IMR-90 (cell line): ENCODE data around the gene TELO2. TPM values are rescaled to one million over a fixed set of nuclear protein-coding genes. Genes with fewer than 3 reads are reported as not detected.

Experiments
- ATAC-seq: fragments of 200-7000 bp; cut with Tn5 transposase; 2 replicates; pipeline ENCODE4 v1.9.1; 2020; ENCODE audit warnings: low read depth, mild to moderate bottlenecking, moderate library complexity
- BruUV-seq: library from RNA; stranded (reverse); fragments of 400-500 nt; replicated peaks from 2 replicates; lab custom pipeline; 2021; lab: Mats Ljungman, UMichigan
- CTCF ChIA-PET: fragments of 300-600 bp; formaldehyde crosslinking; extraction: SDS; loops from one replicate; lab custom pipeline; 2021; ENCODE audit warnings: antibody characterized with exemption; lab: Yijun Ruan, JAX
- POLR2A ChIA-PET: fragments of 300-600 bp; sonication (Branson Sonifier 250); formaldehyde crosslinking; loops from one replicate; lab custom pipeline; 2022; ENCODE audit warnings: antibody characterized with exemption; ENCODE audit not compliant: unreplicated experiment; lab: Charles Lee
- DNase-seq: peaks from one replicate; pipeline ENCODE4 v3.0.0; 2013
- H2AFZ ChIP-seq: replicated peaks from 2 replicates; pipeline ENCODE3; 2013; ENCODE audit warnings: low read length, mild to moderate bottlenecking; ENCODE audit not compliant: poor library complexity
- H2AK5ac ChIP-seq: 2 replicates; pipeline ENCODE4 v1.6.1; 2013; ENCODE audit warnings: low read depth, low read length, inconsistent platforms
- H2AK9ac ChIP-seq: replicated peaks from 2 replicates; pipeline ENCODE3; 2013; ENCODE audit warnings: mild to moderate bottlenecking, low read depth, low read length, moderate library complexity; ENCODE audit not compliant: poor library complexity
- H2BK120ac ChIP-seq: 2 replicates; pipeline ENCODE4 v1.6.1; 2013; ENCODE audit warnings: low read depth, low read length, inconsistent platforms
- H2BK15ac ChIP-seq: 3 replicates; pipeline ENCODE4 v1.6.1; 2013; ENCODE audit warnings: low read depth, low read length, inconsistent platforms
- H2BK20ac ChIP-seq: 2 replicates; pipeline ENCODE4 v1.6.1; 2013; ENCODE audit warnings: low read depth, mild to moderate bottlenecking, inconsistent platforms, low read length, moderate library complexity
- H2BK5ac ChIP-seq: 2 replicates; pipeline ENCODE4 v1.6.1; 2013; ENCODE audit warnings: mild to moderate bottlenecking, low read depth, low read length, inconsistent platforms; ENCODE audit not compliant: poor library complexity, severe bottlenecking
- H3K14ac ChIP-seq: replicated peaks from 2 replicates; pipeline ENCODE4 v1.6.1; 2013; ENCODE audit warnings: low read depth, low read length, inconsistent platforms
- H3K18ac ChIP-seq: 2 replicates; pipeline ENCODE4 v1.6.1; 2013; ENCODE audit warnings: low read depth, low read length, control low read depth
- H3K23ac ChIP-seq: 2 replicates; pipeline ENCODE4 v1.6.1; 2013; ENCODE audit warnings: low read depth, low read length, inconsistent platforms
- H3K27ac ChIP-seq: 2 replicates; pipeline ENCODE4 v1.5.1; 2013; ENCODE audit warnings: mild to moderate bottlenecking, control low read depth, low read length; ENCODE audit not compliant: insufficient read depth
- H3K27me3 ChIP-seq: 2 replicates; pipeline ENCODE4 v1.6.1; 2013; ENCODE audit warnings: low read length; ENCODE audit not compliant: control insufficient read depth, insufficient read depth
- H3K36me3 ChIP-seq: 2 replicates; pipeline ENCODE4 v1.6.1; 2013; ENCODE audit warnings: low read length, mixed read lengths; ENCODE audit not compliant: control insufficient read depth, insufficient read depth
- H3K4ac ChIP-seq: 2 replicates; pipeline ENCODE4 v1.6.1; 2013; ENCODE audit warnings: low read depth, low read length, inconsistent platforms
- H3K4me1 ChIP-seq: 2 replicates; pipeline ENCODE4 v1.6.1; 2013; ENCODE audit warnings: low read length, mixed read lengths; ENCODE audit not compliant: control insufficient read depth, insufficient read depth
- H3K4me2 ChIP-seq: 2 replicates; pipeline ENCODE4 v1.6.1; 2013; ENCODE audit warnings: low read depth, mild to moderate bottlenecking, control low read depth, low read length, moderate library complexity
- H3K4me3 ChIP-seq: 2 replicates; pipeline ENCODE4 v1.5.1; 2013; ENCODE audit warnings: low read depth, mild to moderate bottlenecking, control low read depth, low read length, moderate library complexity; ENCODE audit not compliant: insufficient read depth
- H3K56ac ChIP-seq: 2 replicates; pipeline ENCODE4 v1.6.1; 2013; ENCODE audit warnings: low read length, inconsistent platforms; ENCODE audit not compliant: insufficient read depth; ENCODE audit errors: extremely low read depth
- H3K79me1 ChIP-seq, 2 experiments: 2 replicates each; pipeline ENCODE4 v1.6.1; 2013; ENCODE audit warnings: low read length in 2 of 2, inconsistent platforms in 1 of 2, low read depth in 1 of 2
- H3K9ac ChIP-seq: 2 replicates; pipeline ENCODE4 v1.6.1; 2013; ENCODE audit warnings: low read depth, low read length, control low read depth
- H3K9me1 ChIP-seq: 2 replicates; pipeline ENCODE4 v1.6.1; 2013; ENCODE audit warnings: low read length, inconsistent platforms; ENCODE audit not compliant: insufficient read depth
- H3K9me3 ChIP-seq: 2 replicates; pipeline ENCODE4 v1.6.1; 2013; ENCODE audit warnings: low read length; ENCODE audit not compliant: control insufficient read depth, insufficient read depth
- H4K20me1 ChIP-seq: 2 replicates; pipeline ENCODE4 v1.6.1; 2013; ENCODE audit warnings: low read length, inconsistent platforms; ENCODE audit not compliant: insufficient read depth
- H4K5ac ChIP-seq: 2 replicates; pipeline ENCODE4 v1.6.1; 2013; ENCODE audit warnings: mild to moderate bottlenecking, low read depth, low read length, control low read depth
- H4K8ac ChIP-seq, 2 experiments: 2 replicates each; pipeline ENCODE4 v1.6.1; 2013; ENCODE audit warnings: low read depth in 2 of 2, low read length in 2 of 2, control low read depth in 1 of 2, inconsistent platforms in 1 of 2
- H4K91ac ChIP-seq: 2 replicates; pipeline ENCODE4 v1.6.1; 2013; ENCODE audit warnings: low read depth, low read length, inconsistent platforms; ENCODE audit not compliant: insufficient read depth
- CEBPB ChIP-seq: IDR thresholded peaks from 2 replicates; pipeline ENCODE4 v1.6.1; 2012; ENCODE audit warnings: low read depth, low read length, improper control_type of control experiment
- FOS ChIP-seq: fragments of 150-350 bp; IDR thresholded peaks from 2 replicates; pipeline ENCODE4 v1.6.1; 2016; ENCODE audit warnings: low read depth, low read length
- MAZ ChIP-seq: IDR thresholded peaks from 2 replicates; pipeline ENCODE4 v1.6.1; 2012; ENCODE audit warnings: low read depth, mild to moderate bottlenecking, low read length, improper control_type of control experiment, moderate library complexity, borderline replicate concordance
- NFE2L2 ChIP-seq: fragments of 150-350 bp; IDR thresholded peaks from 2 replicates; pipeline ENCODE4 v1.6.1; 2016; ENCODE audit warnings: low read depth, mild to moderate bottlenecking, low read length
- RAD21 ChIP-seq: IDR thresholded peaks from 2 replicates; pipeline ENCODE4 v1.6.1; 2012; ENCODE audit warnings: low read length, improper control_type of control experiment
- RCOR1 ChIP-seq: IDR thresholded peaks from 2 replicates; pipeline ENCODE4 v1.6.1; 2012; ENCODE audit warnings: mild to moderate bottlenecking, low read length, improper control_type of control experiment; ENCODE audit not compliant: insufficient replicate concordance
- SMC3 ChIP-seq: fragments of 150-350 bp; IDR thresholded peaks from 2 replicates; pipeline ENCODE4 v1.6.1; 2016; ENCODE audit warnings: low read depth, mild to moderate bottlenecking, antibody characterized with exemption, low read length, moderate library complexity
- USF2 ChIP-seq: fragments of 150-350 bp; IDR thresholded peaks from 2 replicates; pipeline ENCODE4 v1.6.1; 2017; ENCODE audit warnings: mild to moderate bottlenecking, antibody characterized with exemption, low read length, low read depth
- WGBS, 2 experiments: methylation state at CpG; one replicate each; pipeline versions ENCODE4 v1.1.5 to v1.1.7; 2013; ENCODE audit warnings: missing lambda C conversion rate in 2 of 2; ENCODE audit not compliant: insufficient read length in 1 of 2; ENCODE audit errors: extremely low coverage in 2 of 2; 5-methylcytosine and 5-hydroxymethylcytosine counted together
- dilution Hi-C: fragments of 300-500 bp; cut with HindIII; formaldehyde crosslinking; loops from one replicate; pipeline ENCODE4 v1.14.3; 2018; ENCODE audit warnings: low sequenced_read_pairs; ENCODE audit not compliant: unreplicated experiment
- in situ Hi-C: fragments of 300-500 bp; cut with MboI; formaldehyde crosslinking; loops from 3 replicates; pipeline ENCODE4 v1.14.3; 2019; ENCODE audit warnings: low sequenced_read_pairs, inconsistent platforms, mixed read lengths
- intact Hi-C: fragments of 100-400 bp; cut with micrococcal nuclease; formaldehyde crosslinking; loops from 2 replicates; pipeline ENCODE4 v1.10.0; 2022
- polyA plus RNA-seq, 3 experiments: library from polyadenylated mRNA; depleted of rRNA; stranded (reverse); fragments of >200 nt; gene quantifications; 2 replicates each; pipeline ENCODE4 v1.2.3, GENCODE V29; 2012; ENCODE audit warnings: low replicate concordance in 1 of 3
- total RNA-seq: library from RNA; depleted of rRNA; stranded (reverse); fragments of >200 nt; gene quantifications from 2 replicates; pipeline ENCODE4 v1.2.3, GENCODE V29; 2012

Gene TELO2
- total and polyA plus RNA-seq, 2 of the 4 experiments (the other 2 are of a cell fraction): 6.6 to 26.6 TPM

- Histone ChIP-seq H3K79me1 (peaks cover 5 to 46% of the 10 kb centered on the region in 2 experiments; a peak in 3 of 4 replicates), H3K4ac (peak overlapping the region; percentile 86), H2AFZ (peak overlapping the region; percentile 97), H4K5ac (peak overlapping the region; percentile 61), H4K8ac (peak overlapping the region; percentile 77 to 92; a peak in 3 of 4 replicates), H2BK15ac (no peak overlapping the region), H2AK9ac (peak overlapping the region; percentile 21), H3K14ac (peak overlapping the region; percentile 95), H3K9me3 (no peaks in the 10 kb centered on the region), H3K27me3 (no peaks in the 10 kb centered on the region), H3K18ac (no peak overlapping the region; the same call in 1 of the 2 replicates), H3K4me3 (peak overlapping the region; percentile 38), H3K36me3 (peaks cover 17% of the 10 kb centered on the region), H3K4me2 (peak overlapping the region; percentile 74), H3K27ac (peak overlapping the region; percentile 89), H2BK20ac (no peak overlapping the region), H3K9me1 (no peaks in the 10 kb centered on the region; the same call in 1 of the 2 replicates), H2BK120ac (peak overlapping the region; percentile 74), H4K91ac (peak overlapping the region; percentile 79), H3K23ac (peak overlapping the region; percentile 95; the same call in 1 of the 2 replicates), H2AK5ac (peak overlapping the region; percentile 66; the same call in 1 of the 2 replicates), H3K56ac (no peak overlapping the region), H3K4me1 (peaks cover 17% of the 10 kb centered on the region), H3K9ac (peak overlapping the region; percentile 67), H2BK5ac (peak overlapping the region; percentile 86), H4K20me1 (0 out of 2 replicates have a peak, but pooled peaks cover 3% of the 10 kb centered on the region)
- TF ChIP-seq USF2 (no peak), RCOR1 (no peak), SMC3 (no peak), RAD21 (no peak), FOS (no peak), CEBPB (no peak), MAZ (no peak), NFE2L2 (no peak)
- ChIA-PET CTCF (interaction anchor here (0.6 to 1.5 kb wide), 3 partner anchors 12 to 221 kb away, joined by 3 to 9 read pairs (median 3); no protein-coding TSS in a partner anchor), POLR2A (no interaction called here)
- in situ Hi-C loops (no loop called here), intact Hi-C loops (no loop called here), dilution Hi-C loops (no loop called here)
- DNase-seq (peak; percentile 11), ATAC-seq (peak; percentile 2)
- 57% methylated on average over 19 of the region's 57 CpGs; no CpG with 5 or more reads in 1 of the 2 experiments for WGBS, 2 experiments
- no TSS peak for BruUV-seq
These were observed 41.2 kb downstream of the TELO2 start for GRCh38 chr16:1534021-1535020.
